ENCODE data around the gene STK11IP.

The STK11IP gene

GRCh38 chr2:219630770-219631405, 33.2 kb downstream of the STK11IP start:
- in situ Hi-C loops (cut with MboI; ENCODE audit: low pct_unique_long_range_greater_than_20kb, low sequenced_read_pairs), result no loop called here
- no peak for DNase-seq

DNA sequence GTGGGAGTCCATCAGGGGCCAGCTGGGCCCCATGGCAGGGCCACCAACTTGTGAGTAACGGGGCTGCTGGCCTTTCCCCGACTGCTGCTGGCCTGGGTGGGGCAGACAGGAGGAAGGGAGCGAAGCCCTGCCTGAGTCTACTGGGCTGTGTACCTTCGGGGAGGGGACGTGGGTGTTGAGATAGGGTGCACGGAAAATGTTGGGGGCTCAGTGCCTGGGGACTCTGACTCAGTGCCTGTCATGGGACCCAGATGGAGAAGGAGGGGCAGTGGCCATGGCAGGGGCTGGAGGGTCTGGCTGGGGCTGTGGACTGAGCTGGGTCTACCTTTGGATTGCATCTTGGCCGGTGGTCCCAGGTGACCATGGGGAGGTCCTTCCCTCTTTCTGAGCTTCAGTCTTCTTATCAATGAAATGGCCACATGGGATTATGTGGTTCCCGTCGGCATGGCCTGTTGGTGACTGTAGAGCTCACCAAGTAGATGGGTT, 33.8 kb downstream of the STK11IP start:
- no peak for DNase-seq
- in situ Hi-C loops (cut with MboI; ENCODE audit: low pct_unique_long_range_greater_than_20kb, low sequenced_read_pairs), result no loop called here

DNA sequence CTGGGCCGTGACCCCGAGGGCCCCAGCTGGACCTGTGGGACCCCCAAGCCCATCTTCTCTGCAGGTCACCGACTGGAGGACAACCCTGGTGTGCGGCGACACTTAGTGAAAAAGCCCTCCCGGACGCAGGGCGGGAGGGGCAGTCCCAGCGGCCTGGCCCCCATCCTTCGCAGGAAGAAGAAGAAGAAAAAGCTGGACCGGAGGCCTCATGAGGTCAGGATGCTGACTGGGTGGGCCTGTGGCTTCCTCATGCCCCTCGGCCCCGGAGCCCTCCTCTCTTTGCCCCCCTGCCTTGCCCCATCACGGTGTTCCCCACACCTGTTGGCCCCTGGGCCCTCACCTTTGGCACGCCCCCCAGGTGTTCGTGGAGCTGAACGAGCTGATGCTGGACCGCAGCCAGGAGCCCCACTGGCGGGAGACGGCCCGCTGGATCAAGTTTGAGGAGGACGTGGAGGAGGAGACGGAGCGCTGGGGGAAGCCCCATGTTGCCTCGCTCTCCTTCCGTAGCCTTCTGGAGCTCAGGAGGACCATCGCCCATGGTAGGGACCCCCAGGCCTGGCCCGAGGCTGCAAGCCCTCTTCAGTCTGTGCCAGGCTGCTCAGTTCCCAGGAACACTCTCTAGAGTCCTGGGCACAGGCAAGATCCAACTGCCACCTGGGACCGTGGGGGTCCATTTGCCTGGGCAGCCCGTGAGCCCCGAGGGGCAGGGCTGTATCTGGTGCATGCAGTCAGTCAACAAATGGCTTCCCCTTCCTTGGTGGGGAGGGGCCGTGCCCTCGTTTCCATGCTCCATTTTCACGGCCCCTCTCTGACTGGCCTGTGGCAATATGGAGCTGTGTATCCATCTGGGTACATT, 34.5 kb downstream of the STK11IP start:
- in situ Hi-C loops (cut with MboI; ENCODE audit: low pct_unique_long_range_greater_than_20kb, low sequenced_read_pairs), result no loop called here

DNA sequence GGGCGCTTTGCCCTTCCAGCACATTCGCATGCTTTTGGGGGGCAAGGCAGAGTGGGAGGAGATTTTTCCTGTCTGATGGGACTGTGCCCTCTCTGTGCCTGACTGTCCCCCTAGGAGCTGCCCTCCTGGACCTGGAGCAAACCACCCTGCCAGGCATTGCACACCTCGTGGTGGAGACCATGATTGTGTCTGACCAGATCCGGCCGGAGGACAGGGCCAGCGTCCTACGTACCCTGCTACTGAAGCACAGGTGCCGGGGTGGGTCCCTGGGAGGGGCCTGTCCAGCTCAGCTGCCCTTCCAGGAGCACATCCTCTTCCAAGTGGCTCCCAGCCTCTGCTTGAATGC, 35.1 kb downstream of the STK11IP start:
- no peak for DNase-seq
- in situ Hi-C loops (cut with MboI; ENCODE audit: low pct_unique_long_range_greater_than_20kb, low sequenced_read_pairs), result no loop called here

More for the DNA sequence above, 34.5 kb downstream of the STK11IP start:
- DNase-seq, result no peak

DNA sequence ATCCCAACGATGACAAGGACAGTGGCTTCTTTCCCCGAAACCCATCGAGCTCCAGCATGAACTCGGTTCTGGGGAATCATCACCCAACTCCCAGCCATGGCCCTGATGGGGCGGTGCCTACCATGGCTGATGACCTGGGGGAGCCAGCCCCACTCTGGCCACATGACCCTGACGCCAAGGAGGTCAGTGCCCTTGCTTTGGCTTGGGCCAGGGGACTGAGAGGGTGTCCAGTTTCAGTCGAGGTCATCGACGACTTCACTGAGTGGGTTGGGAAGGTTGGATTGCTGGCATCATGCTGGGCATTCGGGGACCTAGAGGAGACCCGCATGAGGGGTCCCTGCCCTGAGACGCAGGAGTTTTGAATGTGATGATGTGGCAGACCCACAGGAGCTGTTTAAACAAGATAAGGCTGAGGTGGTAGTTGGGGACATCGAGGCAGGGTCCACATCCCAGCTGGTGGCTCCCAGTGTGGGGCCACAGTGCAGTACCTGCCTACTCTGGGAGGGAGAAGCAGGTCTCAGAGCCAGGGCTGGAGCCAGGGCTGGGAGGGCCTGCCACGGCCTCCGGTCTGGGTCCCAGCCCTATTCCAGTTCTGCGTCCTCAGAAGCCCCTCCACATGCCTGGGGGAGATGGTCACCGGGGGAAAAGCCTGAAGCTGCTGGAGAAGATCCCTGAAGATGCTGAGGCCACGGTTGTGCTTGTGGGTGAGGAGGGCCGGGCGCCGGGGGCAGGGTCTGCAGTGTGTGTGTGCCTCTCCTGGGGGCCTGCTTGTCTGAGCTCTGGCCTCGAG, 35.8 kb downstream of the STK11IP start:
- in situ Hi-C loops (cut with MboI; ENCODE audit: low pct_unique_long_range_greater_than_20kb, low sequenced_read_pairs), result no loop called here
- no peak for DNase-seq

DNA sequence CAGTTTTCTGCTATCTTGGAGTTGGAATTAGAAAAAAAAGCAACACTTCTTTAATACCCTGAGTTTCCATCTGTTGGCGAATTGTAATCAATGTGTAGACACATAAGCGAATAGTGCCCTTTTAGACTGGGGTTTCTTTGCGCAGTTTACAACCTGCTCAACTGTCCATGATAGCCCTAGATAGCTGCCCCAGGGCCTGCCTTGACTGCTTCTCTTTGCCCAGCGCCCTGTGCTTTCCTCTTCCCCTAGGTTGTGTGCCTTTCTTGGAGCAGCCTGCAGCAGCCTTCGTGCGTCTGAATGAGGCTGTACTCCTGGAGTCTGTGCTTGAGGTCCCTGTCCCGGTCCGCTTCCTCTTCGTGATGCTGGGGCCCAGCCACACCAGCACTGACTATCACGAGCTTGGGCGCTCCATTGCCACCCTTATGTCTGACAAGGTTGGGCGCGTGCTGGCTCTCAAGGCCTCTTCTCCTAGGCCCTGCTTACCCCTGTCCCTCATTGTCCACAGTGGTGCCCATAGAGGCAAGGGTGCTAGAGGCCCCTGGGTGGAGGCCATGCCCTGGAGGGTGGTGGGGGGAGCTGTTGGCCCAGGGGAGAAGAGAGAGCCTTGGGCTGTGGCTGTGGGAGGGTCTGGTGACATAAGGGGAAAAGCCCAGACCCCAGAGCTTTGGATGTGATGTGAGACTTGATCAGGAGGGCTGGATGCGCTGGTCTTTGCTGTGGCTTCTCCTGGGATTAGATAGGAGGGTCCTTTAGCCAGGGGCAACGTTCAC, 36.7 kb downstream of the STK11IP start:
- in situ Hi-C loops (cut with MboI; ENCODE audit: low pct_unique_long_range_greater_than_20kb, low sequenced_read_pairs), result no loop called here
- no peak for DNase-seq

DNA sequence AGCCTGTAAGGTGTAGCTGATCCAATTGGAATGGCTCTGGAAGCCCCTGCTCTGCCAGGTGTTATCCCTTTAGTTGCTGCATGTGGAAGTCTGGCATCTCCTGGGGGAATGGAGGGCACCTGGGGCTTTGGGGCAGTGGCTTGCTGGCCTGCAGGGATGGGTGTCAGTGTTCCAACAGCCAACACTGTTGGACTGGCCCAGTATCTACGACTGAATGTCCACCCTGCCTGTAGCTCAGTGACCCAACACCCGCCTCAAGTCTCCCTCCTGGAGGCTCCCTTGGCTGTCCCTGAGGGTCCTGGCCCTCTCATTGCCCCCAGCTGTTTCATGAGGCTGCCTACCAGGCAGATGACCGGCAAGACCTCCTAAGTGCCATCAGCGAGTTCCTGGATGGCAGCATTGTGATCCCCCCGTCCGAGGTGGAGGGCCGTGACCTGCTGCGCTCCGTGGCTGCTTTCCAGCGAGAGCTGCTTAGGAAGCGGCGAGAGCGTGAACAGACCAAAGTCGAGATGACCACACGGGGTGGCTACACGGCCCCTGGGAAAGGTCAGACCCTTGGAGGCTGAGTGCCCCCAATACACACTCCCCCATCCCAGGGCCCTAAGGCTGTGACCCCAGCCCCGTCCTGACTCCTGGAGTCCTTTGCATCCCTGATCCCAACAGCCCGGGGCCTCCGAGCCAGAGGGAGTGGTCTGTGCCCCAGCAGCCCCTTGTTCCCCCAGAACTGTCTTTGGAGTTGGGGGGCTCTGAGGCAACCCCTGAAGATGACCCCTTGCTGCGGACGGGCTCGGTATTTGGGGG, 37.5 kb downstream of the STK11IP start:
- in situ Hi-C loops (cut with MboI; ENCODE audit: low pct_unique_long_range_greater_than_20kb, low sequenced_read_pairs), result no loop called here

DNA sequence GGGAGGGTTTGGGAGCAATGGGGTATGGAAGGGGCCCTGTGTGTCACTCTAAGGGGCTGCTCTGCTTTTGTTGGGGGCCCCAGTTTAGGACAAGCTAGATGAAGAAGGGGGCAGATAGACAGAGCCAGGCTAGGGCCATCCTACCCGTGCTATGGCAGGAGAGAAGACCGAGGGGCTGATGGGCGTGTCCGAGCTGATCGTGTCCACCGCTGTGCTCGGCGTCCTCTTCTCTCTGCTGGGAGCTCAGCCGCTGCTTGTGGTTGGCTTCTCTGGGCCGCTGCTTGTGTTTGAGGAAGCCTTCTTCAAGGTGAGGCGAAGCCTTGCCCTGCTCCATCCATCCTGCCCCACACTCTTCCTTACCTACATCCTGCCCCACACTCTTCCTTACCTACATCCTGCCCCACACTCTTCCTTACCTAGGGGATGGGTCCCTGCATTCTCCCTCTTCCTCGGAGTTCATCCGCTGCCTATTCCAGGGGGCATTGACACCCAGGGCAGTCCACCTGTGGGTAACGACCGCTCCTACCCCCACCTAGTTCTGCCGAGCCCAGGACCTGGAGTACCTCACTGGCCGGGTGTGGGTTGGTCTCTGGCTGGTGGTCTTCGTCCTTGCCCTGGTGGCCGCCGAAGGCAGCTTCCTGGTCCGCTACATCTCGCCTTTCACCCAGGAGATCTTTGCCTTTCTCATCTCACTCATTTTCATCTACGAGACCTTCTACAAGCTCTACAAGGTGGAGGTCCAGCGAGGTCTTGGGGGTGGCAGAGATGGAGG, 38.7 kb downstream of the STK11IP start:
- in situ Hi-C loops (cut with MboI; ENCODE audit: low pct_unique_long_range_greater_than_20kb, low sequenced_read_pairs), result no loop called here

More for the DNA sequence above, 37.5 kb downstream of the STK11IP start:
- no peak for DNase-seq

GRCh38 chr2:219636941-219637841, 39.5 kb downstream of the STK11IP start:
- in situ Hi-C loops (cut with MboI; ENCODE audit: low pct_unique_long_range_greater_than_20kb, low sequenced_read_pairs), result no loop called here
- no peak for DNase-seq

More for the DNA sequence above, 38.7 kb downstream of the STK11IP start:
- no peak for DNase-seq

DNA sequence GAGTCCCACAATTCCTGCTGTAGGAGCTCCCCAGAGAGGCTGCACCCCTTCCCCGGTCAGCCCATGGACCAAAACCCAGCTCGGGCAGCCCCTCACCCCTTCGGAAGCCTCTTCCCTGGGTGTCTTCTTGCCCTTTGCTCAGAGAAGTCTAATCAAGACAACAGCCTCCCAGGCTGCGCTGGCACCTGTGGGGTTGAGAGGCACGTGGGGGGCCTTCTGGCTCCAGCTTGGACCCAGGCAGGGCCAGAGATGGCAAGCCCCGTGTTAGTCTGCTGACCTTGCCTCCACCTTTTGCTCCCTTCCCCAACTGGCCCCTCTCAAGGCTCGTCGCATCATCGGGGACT, 40.2 kb downstream of the STK11IP start:
- no peak for DNase-seq
- in situ Hi-C loops (cut with MboI; ENCODE audit: low pct_unique_long_range_greater_than_20kb, low sequenced_read_pairs), result no loop called here

GRCh38 chr2:219638217-219638947, 40.7 kb downstream of the STK11IP start:
- no peak for DNase-seq
- in situ Hi-C loops (cut with MboI; ENCODE audit: low pct_unique_long_range_greater_than_20kb, low sequenced_read_pairs), result no loop called here

GRCh38 chr2:219638948-219639755, 41.5 kb downstream of the STK11IP start:
- in situ Hi-C loops (cut with MboI; ENCODE audit: low pct_unique_long_range_greater_than_20kb, low sequenced_read_pairs), result no loop called here
- DNase-seq, result no peak

- DNase-seq, result no peak
Measured at GRCh38 chr2:219641390-219642068, 43.9 kb downstream of the STK11IP start.

GRCh38 chr2:219642069-219642454, 44.4 kb downstream of the STK11IP start:
- in situ Hi-C loops (cut with MboI; ENCODE audit: low pct_unique_long_range_greater_than_20kb, low sequenced_read_pairs), result no loop called here
- no peak for DNase-seq

More at GRCh38 chr2:219641390-219642068, 43.9 kb downstream of the STK11IP start:
- in situ Hi-C loops (cut with MboI; ENCODE audit: low pct_unique_long_range_greater_than_20kb, low sequenced_read_pairs), result no loop called here

Data from KBM-7 (cell line).